WTC11 (cell line): ENCODE data around the gene TNFRSF13B. TPM values are rescaled to one million over a fixed set of nuclear protein-coding genes. Genes with fewer than 3 reads are reported as not detected.

Experiments
- ATAC-seq: fragments of 200-7000 bp; cut with Tn5 transposase; 2 replicates; pipeline ENCODE4 v1.10.0; 2021; ENCODE audit warnings: mild to moderate bottlenecking, moderate library complexity
- CTCF ChIA-PET: fragments of 300-600 bp; sonication (Branson Sonifier 250); formaldehyde crosslinking; loops from one replicate; lab custom pipeline; 2021; ENCODE audit warnings: antibody characterized with exemption; lab: Charles Lee
- POLR2A ChIA-PET: fragments of 350-600 bp; sonication (Branson Sonifier 250); formaldehyde crosslinking; loops from one replicate; lab custom pipeline; 2021; ENCODE audit warnings: antibody characterized with exemption; lab: Charles Lee
- DNase-seq: peaks from one replicate; pipeline ENCODE4 v3.0.0; 2021; ENCODE audit warnings: low spot score
- H3K27ac Mint-ChIP-seq: 2 replicates; pipeline ENCODE4 v1.8.0; 2021; ENCODE audit warnings: mixed read lengths
- H3K27me3 Mint-ChIP-seq: 2 replicates; pipeline ENCODE4 v1.8.0; 2021; ENCODE audit warnings: low read depth, mild to moderate bottlenecking, moderate library complexity, mixed read lengths
- H3K36me3 Mint-ChIP-seq: 2 replicates; pipeline ENCODE4 v1.8.0; 2021; ENCODE audit warnings: mixed read lengths
- H3K4me1 Mint-ChIP-seq: 2 replicates; pipeline ENCODE4 v1.8.0; 2022; ENCODE audit warnings: mixed read lengths
- H3K4me3 Mint-ChIP-seq: 2 replicates; pipeline ENCODE4 v1.8.0; 2021; ENCODE audit warnings: mild to moderate bottlenecking, moderate library complexity, mixed read lengths
- H3K9me3 Mint-ChIP-seq: 2 replicates; pipeline ENCODE4 v1.8.0; 2021; ENCODE audit warnings: mixed read lengths
- ARID4B ChIP-seq: sonication (generic); formaldehyde crosslinking; IDR thresholded peaks from 2 replicates; pipeline ENCODE4 v1.8.0; 2023; ENCODE audit warnings: missing genetic modification reagents, mild to moderate bottlenecking, borderline replicate concordance
- ATF2 ChIP-seq: sonication (generic); formaldehyde crosslinking; IDR thresholded peaks from 2 replicates; pipeline ENCODE4 v1.8.1; 2022; ENCODE audit warnings: low read depth, missing genetic modification reagents, borderline replicate concordance
- CDX4 ChIP-seq: fragments of 250-450 bp; sonication (Bioruptor Pico); IDR thresholded peaks from 2 replicates; pipeline ENCODE4 v1.9.0; 2021; ENCODE audit warnings: moderate library complexity, mild to moderate bottlenecking, inconsistent platforms, borderline replicate concordance
- HMGA2 ChIP-seq: fragments of 250-450 bp; sonication (Bioruptor Pico); IDR thresholded peaks from 2 replicates; pipeline ENCODE4 v1.4.0; 2021; ENCODE audit warnings: mild to moderate bottlenecking, moderate library complexity
- MLX ChIP-seq: sonication (generic); formaldehyde crosslinking; IDR thresholded peaks from 2 replicates; pipeline ENCODE4 v1.8.1; 2023; ENCODE audit warnings: mild to moderate bottlenecking, missing genetic modification reagents, moderate library complexity
- NFATC4 ChIP-seq: fragments of 250-450 bp; sonication (Bioruptor Pico); IDR thresholded peaks from 2 replicates; pipeline ENCODE4 v1.9.0; 2021; ENCODE audit warnings: mild to moderate bottlenecking
- NFYB ChIP-seq: sonication (generic); formaldehyde crosslinking; conservative IDR thresholded peaks from 2 replicates; pipeline ENCODE4 v1.8.0; 2022; ENCODE audit warnings: low read depth, missing genetic modification reagents
- NR3C1 ChIP-seq: sonication (generic); formaldehyde crosslinking; conservative IDR thresholded peaks from 2 replicates; pipeline ENCODE4 v1.8.1; 2023; ENCODE audit warnings: low read depth, mild to moderate bottlenecking, missing genetic modification reagents
- SP1 ChIP-seq: sonication (generic); formaldehyde crosslinking; conservative IDR thresholded peaks from 2 replicates; pipeline ENCODE4 v1.8.1; 2022; ENCODE audit warnings: missing genetic modification reagents
- TEAD4 ChIP-seq: sonication (generic); formaldehyde crosslinking; IDR thresholded peaks from 2 replicates; pipeline ENCODE4 v1.8.0; 2022; ENCODE audit warnings: mild to moderate bottlenecking, missing genetic modification reagents
- ZNF138 ChIP-seq: sonication (generic); formaldehyde crosslinking; conservative IDR thresholded peaks from 2 replicates; pipeline ENCODE4 v1.8.1; 2022; ENCODE audit warnings: mild to moderate bottlenecking, moderate library complexity, missing genetic modification reagents
- ZNF232 ChIP-seq: sonication (generic); formaldehyde crosslinking; IDR thresholded peaks from 2 replicates; pipeline ENCODE4 v1.8.0; 2022; ENCODE audit warnings: mild to moderate bottlenecking, missing genetic modification reagents
- ZNF281 ChIP-seq: sonication (generic); formaldehyde crosslinking; IDR thresholded peaks from 2 replicates; pipeline ENCODE4 v1.8.0; 2023; ENCODE audit warnings: mild to moderate bottlenecking, missing genetic modification reagents
- ZNF512 ChIP-seq: sonication (generic); formaldehyde crosslinking; IDR thresholded peaks from 2 replicates; pipeline ENCODE4 v1.8.1; 2022; ENCODE audit warnings: missing genetic modification reagents, borderline replicate concordance
- total RNA-seq: library from RNA; stranded (reverse); gene quantifications from 3 replicates; pipeline ENCODE4 v1.2.3, GENCODE V29; 2021

Gene TNFRSF13B
- total RNA-seq, 1 experiment from 2014 or later = not detected

- Mint-ChIP-seq H3K27me3 (no peaks in the 10 kb centered on the region), H3K9me3 (no peaks in the 10 kb centered on the region), H3K36me3 (no peaks in the 10 kb centered on the region), H3K4me1 (no peaks in the 10 kb centered on the region), H3K4me3 (no peak overlapping the region), H3K27ac (no peak overlapping the region)
- ATAC-seq = no peak
- DNase-seq = peak; percentile 4
- TF ChIP-seq NR3C1 (no peak), NFYB (CRISPR knock-in tag) (no peak), MLX (CRISPR knock-in tag) (no peak), HMGA2 (CRISPR knock-in tag) (no peak), TEAD4 (no peak), ARID4B (CRISPR knock-in tag) (no peak), CDX4 (no peak), ZNF138 (CRISPR knock-in tag) (no peak), ATF2 (CRISPR knock-in tag) (no peak), ZNF512 (CRISPR knock-in tag) (no peak), ZNF232 (CRISPR knock-in tag) (no peak), NFATC4 (CRISPR knock-in tag) (no peak), ZNF281 (CRISPR knock-in tag) (no peak), SP1 (CRISPR knock-in tag) (no peak)
- ChIA-PET POLR2A (no interaction called here), CTCF (no interaction called here)
These were observed 46.4 kb downstream of the TNFRSF13B start for GRCh38 chr17:16925461-16926060.
